Inferior parietal cortex (tissue), 1 donor: ENCODE measurements around the gene CASP4.

Experiments used
- DNase-seq: peaks from one replicate; pipeline ENCODE4 v3.0.0-alpha.2; 2016; ENCODE audit errors: extremely low spot score

CASP4 gene

DNA sequence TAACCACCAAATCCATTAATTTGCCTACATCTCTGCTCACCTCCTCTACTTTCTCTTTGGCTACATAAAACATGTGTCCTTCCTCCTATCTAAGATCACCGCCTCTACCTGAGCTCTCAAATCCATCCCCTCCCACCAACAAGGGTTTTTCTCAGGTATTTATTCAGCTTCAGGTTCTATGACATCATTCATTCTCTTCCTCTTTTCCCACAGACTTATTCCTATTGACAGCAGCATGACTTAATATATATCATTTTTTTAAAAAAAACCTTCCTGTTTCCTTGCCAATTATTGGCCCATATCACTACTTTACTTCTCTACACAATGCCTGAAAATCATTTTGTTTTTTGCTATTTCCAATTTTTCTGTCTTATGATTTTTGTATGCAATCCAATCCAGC is 74.5 kb downstream of the CASP4 start:
- no peak for DNase-seq
